ENCODE data around the gene RETSAT.

RETSAT gene

DNA sequence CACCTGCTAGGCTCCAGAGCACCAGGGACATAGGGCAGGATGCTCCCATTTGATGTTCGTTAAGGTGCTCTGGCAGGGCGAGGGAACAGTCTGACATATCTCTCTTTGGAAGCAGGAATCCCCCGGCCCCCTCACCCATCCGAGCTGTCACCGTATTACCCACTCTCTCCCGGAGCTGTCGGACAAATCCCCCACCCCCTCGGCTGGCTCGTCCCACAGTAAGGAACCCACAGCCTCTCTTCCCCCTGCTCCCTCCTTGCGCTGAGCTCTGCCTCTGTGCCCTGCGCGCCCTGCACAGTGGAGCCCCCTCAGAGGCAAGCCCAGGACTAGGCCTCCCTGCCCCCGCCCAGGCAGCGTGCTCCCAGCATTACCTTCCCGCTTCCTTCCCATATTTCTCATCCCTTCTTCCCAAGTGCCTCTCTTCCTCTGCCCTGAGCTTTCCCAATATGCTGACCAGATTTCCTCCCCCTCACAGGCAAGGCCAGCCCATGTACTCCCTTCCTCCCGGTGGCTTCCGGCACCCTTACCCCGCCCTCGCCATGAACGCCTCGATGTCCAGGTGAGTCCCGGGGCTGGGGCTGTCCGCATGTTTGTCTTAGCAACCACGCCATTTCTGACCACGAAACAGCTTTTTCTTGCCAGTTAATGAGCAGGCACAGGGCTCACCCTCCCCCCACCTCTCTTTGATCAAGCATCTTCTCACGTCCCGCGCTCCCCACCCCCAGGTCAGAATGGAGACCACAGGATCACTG, 50.4 kb downstream of the RETSAT start:
- no peak for DNase-seq

GRCh38 chr2:85302121-85302520, 52.2 kb downstream of the RETSAT start:
- no peak for DNase-seq

Measured in activated CD4-positive, alpha-beta T cell treated with anti-CD3 and anti-CD28 coated beads, Interleukin-2, amount 50 U/mL, for 1 hour (primary cell).